Stromal cell of bone marrow (primary cell): ENCODE measurements around the gene FAIM2.
"Not testable (repeated sequence)": the region's sequence is repeated elsewhere in the genome, so short reads cannot be mapped to it uniquely, and the experiment has no call there.

Source experiments
- DNase-seq: peaks from one replicate; pipeline ENCODE4 v3.0.0-alpha.2; 2012; ENCODE audit warnings: low read depth

Gene FAIM2

DNA sequence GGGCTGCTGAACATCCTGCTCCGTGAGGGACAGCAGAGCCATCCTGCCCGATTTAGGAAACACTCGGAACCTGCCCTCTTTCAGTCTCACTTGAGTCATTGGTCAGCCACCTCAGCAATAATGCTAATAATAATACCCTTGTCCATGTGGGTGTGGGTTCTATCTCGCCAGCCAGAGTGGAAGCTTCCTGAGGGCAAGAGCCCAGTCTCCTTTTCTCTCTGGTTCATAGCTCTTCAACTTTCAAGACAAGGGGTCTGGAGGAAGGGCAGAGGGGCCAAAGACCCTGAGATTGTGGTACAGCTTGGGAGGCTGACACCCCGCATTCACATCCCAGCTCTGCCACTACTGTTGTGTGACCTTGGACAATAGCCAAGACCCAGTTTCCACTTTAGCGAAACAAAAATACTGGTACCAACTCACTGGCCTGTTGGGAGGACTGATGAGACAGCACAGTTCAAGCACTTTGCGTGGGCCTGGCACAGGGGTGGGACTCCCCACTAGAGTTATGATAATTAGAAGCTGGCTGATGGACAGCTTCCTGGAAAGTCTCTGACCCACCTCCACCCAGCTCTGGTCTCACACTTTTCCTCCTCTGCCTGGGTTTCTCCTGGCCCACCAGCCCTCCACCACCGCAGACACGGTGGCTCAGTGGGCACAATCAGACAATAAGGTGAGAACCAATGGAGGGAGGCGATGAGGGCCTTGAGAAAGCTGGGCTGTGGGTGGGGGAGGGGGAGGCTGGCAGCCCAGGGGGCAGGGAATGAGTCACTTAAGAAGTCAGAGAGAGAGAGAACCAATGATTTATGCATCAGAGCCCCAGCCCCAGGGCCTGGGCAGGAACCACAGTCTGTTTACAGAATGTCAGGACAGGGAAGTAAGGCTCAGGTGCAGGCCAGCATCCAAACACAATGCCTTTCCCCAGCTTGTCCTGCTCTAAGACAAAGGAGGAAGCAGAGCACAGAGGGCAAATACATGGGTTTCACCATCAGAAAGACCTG lies 9.6 kb downstream of the FAIM2 start:
- DNase-seq, result no peak

DNA sequence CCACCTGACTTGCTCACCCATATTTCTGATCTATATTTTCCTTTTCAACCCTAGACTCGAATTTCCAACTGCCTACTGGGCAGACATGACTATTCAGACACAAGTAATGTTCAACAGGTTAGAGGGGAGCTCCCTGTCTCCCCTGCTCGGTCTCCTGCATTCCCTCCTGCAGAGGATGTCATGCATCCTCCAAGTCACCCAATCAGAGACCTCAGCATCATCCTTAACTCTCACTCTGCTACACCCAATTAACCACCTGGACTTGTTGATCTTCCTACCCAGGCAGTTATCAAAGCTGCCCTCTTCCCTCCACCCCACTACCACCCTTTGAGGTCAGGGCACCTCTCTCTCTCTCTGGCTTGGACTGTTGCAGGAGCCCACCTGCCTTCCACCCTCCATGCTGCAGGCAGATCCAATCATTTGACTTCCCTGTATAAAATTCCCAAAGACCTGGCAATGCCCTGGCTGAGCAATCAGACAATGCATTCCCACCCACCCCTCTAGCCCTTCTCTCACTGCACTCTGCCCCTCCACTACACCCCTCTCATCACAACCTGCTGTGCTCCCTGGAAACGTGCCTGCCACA lies 10.9 kb downstream of the FAIM2 start:
- no peak for DNase-seq

DNA sequence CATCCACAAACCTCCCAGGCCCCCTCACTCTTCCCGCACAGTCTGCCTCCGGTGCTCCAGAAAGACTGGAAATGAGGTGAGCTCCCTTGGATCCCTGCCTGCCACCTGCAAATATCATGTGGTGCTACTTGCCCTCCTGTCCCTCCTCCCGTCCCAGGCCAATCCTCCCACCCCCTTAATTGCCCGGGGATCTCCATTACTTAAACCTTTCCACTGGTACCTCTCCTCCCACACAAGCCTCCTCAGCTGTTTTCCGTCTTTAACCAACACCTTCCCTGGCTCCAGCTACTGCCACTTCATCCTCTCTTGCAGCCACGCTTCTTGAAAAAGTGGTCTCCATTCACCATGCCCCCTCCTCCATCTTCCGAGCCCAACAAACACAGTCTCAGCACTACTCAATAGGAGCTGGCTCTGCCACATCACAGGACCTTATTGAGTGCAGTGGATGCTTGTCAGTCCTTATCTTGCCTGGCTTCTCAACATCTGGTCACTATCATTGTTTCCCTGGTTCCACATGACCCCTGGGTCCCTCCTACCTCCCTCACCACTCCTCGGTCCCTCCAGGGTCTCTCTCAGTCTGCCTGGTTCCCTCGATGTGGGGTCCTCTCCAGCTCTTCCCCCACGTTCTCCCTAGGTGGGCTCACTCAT lies 11.5 kb downstream of the FAIM2 start:
- no peak for DNase-seq

DNA sequence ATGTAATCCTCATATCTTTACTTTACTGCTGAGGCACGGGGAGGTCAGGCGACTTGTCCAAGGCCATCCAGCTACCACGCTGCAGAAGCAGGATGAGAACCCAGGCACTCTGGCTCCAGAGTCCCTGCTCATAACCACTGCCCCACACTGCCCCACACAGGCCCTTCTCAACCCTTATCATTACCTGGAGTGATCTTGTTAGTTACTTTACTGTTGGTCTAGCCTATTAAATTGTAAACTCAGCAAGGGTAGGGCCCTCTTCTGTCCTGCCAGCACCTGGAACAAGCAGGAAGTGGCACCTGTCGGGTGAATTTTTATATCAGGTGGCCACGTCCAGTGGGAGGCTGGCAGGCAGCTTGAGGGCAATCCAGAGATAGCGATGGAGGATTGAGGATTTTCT lies 12.2 kb downstream of the FAIM2 start:
- DNase-seq, result no peak

DNA sequence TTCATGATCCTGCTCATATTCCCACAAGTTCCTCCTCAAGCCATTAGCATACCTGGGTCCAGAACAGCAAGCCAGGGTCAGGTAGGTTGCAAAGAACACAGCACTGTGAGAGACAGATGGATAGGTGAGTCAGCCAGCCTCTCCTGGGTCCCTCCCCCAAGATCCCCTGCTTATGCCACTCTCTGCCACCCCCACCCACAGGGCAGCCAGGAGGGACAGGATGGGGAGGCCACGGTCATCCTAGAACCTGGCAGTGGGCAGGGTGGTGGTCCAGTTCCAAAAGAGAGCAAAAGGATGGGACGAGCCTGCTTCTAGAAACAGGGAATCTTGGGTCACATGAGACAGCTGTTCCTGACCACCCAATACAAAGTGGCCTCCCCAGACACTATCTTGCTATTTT lies 12.7 kb downstream of the FAIM2 start:
- no peak for DNase-seq

DNA sequence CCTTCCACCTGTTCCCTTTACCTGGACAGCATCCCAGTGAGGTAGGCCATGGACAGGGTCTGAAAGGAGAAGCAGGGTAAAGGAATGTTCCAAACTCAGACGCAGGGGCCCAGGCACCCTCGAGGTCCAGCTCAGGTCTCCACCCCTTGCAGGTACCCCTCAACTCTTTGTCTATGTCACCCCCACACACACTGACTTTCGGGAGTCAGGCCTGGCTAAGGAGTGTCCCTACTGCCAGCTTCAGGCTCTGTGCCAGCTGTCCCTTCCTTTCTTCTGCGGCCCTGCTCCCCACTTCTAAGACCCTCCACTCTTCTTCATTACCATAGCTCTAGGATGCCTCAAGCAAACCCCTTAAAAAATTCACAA lies 13.6 kb downstream of the FAIM2 start:
- DNase-seq, result no peak

DNA sequence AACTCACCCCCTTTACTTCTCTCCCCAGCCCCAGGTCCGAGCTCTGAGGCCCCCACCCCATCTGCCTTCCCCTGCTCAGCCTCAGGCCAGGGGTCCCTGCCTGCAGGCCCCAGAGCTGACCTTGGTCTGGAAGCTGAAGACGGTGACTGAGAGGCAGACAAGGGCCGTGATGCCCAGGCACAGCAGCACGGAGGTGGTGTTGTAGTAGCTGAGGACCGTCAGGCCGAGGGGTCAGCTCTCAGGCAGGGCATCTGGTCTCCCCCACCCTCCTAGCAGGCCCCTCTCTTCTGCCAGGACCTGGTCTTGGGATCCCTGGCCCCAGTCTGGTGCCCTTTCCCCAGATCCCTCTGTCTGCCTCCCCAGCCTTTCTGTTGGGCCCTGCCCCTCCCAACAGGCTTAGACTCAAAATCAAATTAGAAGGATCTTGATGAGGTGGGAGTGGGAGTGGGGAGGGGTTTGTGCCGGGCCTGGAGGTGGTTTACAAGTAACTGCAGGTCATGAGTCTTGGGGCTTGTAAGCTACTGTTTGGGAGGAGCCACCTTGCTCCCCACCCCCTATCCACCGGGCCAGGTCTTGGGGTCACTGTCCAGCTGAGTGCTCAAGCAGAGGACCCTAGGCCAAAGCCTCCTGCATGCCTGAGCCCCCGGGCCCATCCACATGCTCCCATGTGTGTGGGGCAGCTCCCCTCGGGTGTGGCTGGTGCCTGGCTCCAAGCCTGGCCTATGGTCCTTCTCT lies 14.2 kb downstream of the FAIM2 start:
- DNase-seq, result no peak

DNA sequence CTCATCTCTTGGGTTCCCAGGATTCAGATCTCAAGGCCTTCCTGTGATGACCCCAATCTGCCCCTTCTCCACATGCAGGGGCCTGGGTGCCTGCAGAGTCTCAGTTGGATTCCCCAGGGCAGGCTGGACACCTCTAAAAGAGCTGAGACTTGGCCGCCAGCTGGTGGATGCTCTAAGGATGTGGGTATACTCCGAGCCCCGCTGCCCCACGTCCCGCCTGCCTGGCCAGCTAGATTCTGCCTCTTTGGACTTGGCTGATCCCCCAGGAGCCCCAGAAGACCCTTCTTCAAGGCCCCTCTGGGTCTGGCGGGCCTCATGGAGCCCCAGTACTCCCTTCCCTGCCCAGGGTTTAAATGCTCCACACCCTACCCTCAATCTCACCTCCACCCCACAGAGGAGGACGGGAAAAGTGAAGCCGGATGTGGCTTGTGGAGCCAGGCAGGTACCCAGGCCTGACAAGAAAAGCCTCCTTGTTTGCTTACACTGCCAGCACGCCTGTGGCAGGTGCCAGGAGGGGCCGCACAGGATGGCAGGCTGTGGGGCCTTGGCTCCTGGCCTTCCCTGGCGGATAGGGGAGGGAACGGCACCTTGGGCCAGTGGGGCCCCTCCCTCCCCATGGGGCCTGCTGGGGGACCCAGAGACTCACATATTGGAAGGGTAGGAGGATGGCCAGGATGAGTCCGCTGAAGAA lies 15.1 kb downstream of the FAIM2 start:
- no peak for DNase-seq

DNA sequence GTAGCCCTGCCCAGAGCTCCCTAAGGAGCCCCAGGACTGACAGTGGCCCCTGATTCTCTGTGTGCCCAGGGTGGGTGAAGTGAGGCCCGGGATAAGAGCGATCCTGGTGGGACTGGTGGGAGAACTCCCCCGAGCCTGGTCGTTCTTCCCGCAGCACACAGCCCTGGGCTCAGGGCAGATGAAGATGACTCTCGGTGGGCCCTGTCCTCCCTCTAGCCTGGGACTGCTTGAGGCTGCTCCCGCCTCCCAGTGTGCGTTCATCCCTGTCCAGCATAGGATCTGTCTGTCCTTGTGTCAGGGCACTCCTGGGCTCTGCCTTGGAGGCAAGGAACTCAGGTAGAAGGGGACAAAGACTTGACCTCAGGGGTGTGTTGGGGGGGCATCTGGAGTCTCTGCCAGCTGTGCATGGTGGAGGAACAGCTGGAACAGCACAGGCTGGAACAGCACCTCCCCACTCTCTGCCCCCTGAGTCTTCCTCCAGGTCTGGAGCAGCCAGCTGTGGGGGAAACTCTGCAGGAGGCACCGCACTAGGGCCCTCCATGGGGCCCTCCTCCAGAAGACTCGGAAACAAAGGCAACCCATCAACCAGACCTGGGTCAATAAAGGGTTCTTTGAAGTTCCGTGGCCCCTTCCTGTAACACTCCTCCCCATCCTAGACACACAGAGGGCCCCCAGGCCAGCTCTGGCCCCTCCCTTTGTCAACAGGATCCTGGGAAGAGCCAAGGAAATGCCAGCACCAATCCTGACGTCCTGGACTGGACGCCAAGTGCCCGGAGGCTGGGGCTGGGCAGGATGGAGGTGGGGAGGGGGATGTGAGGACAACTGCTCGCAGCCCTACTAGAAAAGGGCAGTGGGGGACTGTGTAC lies 15.9 kb downstream of the FAIM2 start:
- DNase-seq, result no peak

DNA sequence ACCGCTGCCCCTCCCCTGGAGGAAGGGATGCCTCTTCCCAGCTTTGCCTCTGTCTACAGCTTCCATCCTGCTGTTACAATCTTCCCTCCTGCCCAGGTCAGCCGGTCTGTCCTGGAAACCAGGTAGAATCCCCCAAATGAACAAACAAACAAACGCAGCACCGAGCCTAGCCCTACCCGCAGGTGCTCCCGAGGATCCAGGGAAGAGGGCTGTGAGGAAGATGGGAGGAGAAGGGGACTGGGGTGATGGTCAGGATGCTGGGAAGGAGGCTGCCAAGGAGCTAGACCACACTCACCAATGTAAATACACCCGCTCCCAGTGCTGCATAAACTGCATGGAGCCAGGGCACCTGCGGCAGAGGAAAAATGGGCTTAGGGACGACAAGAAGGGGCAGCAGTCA lies 16.6 kb downstream of the FAIM2 start:
- DNase-seq, result no peak

DNA sequence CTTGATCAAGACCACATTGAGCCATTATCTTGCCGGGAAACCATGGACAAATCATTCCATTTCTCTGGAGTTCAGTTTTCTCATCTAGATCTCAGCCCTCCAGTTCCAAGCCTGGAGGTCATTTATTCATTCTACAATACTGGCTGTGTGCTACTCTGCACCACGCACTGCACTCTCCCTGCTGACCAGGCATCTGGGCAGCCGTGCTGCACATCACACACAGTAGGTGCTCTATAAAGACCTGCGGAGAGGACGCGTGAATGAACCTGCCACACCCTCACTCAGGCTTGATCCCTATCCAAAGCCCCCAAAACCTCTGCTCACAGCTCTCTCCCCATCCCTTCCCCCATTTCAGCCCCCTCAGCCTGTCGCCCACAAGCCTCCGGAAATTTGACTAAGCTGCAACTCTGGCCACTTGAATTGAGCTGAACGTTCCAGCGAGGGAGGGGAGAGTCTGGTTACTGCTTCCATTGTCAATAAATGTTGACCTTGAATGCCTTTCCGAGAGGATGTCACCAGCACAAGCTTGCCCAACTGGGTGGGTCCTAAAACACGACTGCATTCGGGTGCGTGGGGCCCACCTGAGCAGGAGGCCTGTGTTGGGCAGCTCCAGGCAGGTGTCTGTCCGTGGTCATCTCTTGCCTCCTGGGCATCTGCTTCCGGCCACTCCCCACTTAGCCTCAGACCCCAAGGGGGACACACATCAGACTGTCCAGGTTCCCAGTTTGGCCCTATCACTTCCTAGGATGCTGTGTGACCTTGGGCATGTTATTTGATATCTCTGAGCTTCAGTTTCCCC lies 17.8 kb downstream of the FAIM2 start:
- no peak for DNase-seq

DNA sequence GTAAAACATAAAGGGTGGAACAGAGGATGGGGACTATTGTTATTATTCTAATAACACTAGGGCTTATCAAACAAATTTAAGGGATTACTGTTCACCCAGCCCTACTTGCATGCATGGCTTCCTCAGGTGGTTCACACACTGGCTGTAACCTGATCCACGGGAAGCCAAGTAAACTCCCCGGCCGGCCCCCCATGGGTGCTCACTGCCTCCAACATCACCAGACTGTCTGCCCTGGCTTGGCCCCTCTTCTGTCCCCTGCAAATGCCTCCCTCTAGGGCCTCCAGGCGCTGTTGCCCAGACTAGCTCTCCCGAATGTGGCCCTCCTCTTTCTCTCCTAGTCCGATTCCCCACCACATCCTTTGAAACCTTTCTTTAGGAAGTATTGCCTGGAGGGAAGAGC lies 18.6 kb downstream of the FAIM2 start:
- DNase-seq, result no peak

DNA sequence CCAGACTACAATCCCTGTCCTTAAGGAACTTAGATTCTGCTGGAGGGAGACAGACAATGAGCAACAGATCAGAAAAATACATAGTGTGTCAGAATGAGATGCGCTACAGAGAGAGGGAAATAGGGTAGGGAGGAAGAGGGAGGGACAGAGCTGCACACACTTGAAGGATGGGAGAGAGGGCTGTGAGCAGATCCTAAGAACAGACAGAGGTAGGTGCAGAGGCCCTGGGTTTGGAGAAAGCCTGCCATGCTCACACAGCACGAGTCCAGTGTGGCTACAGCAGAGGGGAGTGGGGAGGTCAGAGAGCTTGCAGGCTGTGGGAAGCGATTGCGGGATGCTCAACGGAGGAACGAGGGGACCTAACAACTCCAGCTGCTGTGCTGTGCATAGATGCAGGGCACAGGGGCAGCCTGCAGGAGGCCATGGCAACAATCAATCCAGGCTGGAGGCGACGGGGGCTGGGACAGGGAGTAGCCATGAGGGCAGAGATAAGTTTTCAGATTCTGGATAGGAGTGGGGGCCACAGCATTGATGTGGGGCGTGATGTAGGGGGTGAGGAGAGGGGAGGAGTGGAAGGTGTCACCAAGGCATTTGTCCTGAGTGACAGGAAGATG lies 20.7 kb downstream of the FAIM2 start:
- no peak for DNase-seq

DNA sequence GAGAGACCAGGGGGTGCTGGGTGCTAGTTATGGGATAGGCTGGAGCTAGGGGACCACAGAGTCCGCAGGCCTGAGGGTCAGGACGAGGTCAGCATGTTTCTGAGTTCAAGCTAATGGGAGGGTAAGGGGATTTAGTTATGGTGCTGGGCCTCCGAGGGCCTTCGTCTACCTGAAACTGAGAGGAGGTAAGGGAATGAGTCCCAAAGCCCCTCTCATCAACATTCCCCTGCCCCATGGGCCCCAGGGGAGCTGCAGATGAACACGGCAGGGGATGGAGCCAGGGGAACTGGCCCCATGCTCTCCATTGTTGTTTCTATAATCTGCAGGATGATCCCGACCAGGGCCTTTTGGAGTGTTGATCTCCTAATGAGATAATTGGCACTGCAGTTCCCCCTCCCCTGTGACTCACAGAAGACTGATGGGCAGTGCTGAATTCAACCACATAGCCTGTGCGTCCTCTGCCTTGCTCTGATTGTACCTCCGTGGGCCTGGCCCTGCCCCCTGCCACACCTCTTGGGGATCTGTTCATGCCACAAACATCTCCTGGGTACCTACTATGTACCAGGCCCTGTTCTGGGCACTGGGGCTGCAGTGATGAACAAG lies 21.4 kb downstream of the FAIM2 start:
- no peak for DNase-seq

DNA sequence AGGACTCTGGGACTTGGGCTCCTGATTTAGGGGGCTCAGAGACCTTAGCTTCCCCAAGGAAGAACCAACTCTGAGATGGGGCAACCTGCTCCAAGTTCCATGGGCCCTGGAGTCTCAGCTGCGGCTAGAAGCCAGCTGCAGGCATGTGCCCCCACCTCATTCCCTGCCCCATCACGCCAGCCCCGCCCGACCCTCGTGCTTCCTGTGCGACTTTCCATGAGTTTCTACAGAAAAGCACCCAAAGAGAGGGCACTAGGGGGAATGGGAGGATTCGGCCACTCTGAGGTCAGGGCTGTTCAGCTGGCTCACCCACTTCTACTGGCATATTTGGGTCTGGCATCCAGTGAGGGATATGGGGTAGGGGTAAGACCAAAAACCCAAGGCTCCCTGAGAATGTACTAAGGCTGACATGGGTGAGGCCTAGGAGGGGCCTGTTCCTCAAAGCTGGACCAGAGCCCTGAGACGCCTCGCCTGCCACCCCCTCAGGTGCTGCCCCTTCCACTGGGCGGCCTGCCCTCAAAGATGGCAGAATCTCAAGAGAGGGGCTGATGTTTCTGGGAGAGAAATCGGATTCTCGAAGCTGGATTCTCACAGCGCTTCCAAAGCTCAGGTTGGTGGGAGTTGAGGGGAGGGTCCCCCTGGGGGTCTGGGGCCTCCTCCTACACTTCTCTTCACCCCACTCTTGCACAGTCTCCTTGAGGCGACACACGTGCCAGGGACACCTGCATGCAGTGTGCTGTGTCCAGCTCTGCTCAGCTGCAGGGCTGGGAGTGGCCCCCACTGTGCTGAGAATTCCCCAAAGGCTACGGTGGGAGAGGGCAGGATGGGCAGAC lies 22.1 kb downstream of the FAIM2 start:
- no peak for DNase-seq

DNA sequence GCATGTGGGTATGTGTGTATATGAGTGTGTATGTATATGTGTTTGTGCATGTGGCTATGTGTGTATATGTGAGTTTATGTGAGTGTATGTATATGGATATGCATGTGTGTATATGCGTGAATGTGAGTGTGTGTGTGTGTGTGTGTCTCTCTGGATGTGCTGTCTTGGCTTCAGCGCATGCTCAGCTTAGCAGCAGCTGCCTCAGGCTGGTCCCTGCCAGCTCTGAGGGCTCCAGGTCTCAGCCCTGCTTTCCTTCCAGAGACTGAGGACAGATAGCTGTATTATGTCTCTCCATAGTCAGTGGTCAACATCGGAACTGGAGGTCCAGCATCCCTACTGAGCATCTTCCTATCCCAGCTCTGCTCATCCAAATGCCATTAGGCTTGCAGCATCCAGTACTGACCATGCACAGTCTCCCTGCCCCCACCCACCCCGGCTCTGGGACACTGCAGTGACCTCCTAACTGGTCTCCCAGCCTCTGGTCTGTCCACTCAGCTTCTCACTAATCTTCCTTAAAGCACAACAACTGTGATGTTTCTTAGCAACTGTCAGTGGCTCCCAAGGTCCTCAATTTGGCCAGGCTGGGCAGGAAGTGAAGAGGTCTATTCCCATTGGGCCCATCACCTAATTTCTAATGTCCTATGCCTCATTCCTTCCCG lies 22.8 kb downstream of the FAIM2 start:
- no peak for DNase-seq

DNA sequence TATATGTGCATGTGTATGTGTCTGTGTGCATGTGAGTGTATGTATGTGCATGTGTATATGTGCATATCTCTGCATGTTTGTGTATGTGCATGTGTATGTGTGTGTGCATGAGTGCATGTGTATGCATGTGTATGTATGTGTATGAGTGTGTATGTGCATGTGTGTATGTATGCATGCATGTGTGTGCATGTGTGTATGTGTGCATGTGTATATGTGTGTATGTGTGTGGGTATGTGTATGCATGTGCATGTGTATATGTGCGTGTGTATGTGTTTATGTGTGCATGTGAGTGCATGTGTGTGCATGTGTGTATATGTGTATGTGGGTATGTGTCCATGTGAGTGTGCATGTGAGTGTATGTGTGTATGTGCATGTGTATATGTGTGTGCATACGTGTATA lies 24.6 kb downstream of the FAIM2 start:
- DNase-seq, result not testable (repeated sequence)

DNA sequence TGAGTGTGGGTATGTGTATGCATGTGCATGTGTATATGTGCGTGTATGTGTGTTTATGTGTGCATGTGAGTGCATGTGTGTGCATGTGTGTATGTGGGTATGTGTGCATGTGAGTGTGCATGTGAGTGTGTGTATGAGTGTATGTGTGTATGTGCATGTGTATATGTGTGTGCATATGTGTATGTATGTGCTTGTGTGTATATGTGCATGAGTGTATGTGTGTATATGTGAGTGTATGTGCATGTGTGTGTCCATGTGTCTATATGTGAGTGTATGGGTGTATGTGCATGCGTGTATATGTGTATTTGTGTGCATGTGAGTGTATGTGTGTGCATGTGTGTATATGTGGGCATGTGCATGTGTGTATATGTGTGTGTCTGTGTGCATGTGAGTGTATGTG lies 25.7 kb downstream of the FAIM2 start:
- DNase-seq, result no peak
